MG63 (cell line): Measurements from ENCODE around the gene SH2D1A. TPM values are rescaled to one million over a fixed set of nuclear protein-coding genes. Genes with fewer than 3 reads are reported as not detected.
A peak's percentile ranks its signal among the peaks of the same experiment; 100 is the strongest.

Experiments
- DNase-seq: peaks from one replicate; pipeline ENCODE4 v3.0.0-alpha.2; 2020
- H3K27me3 ChIP-seq: fragments of 250-450 bp; sonication (Bioruptor Pico); 2 replicates; pipeline ENCODE4 v1.5.1; 2020; ENCODE audit warnings: mild to moderate bottlenecking, moderate library complexity
- H3K36me3 ChIP-seq: fragments of 250-450 bp; sonication (Bioruptor Pico); 2 replicates; pipeline ENCODE4 v1.5.1; 2020; ENCODE audit warnings: mild to moderate bottlenecking, moderate library complexity
- H3K4me3 ChIP-seq: fragments of 250-450 bp; sonication (Bioruptor Pico); 2 replicates; pipeline ENCODE4 v1.5.1; 2020; ENCODE audit warnings: mild to moderate bottlenecking, moderate library complexity
- H3K9me3 ChIP-seq: fragments of 250-450 bp; sonication (Bioruptor Pico); 2 replicates; pipeline ENCODE4 v1.5.1; 2020; ENCODE audit warnings: mild to moderate bottlenecking, moderate library complexity
- total RNA-seq: library from RNA; depleted of rRNA; stranded (reverse); fragments of >200 nt; shearing (Covaris generic); gene quantifications from 2 replicates; pipeline ENCODE4 v1.2.3, GENCODE V29; 2014; ENCODE audit warnings: low replicate concordance

SH2D1A gene
- total RNA-seq, 1 experiment from 2014 or later, result not detected

DNA sequence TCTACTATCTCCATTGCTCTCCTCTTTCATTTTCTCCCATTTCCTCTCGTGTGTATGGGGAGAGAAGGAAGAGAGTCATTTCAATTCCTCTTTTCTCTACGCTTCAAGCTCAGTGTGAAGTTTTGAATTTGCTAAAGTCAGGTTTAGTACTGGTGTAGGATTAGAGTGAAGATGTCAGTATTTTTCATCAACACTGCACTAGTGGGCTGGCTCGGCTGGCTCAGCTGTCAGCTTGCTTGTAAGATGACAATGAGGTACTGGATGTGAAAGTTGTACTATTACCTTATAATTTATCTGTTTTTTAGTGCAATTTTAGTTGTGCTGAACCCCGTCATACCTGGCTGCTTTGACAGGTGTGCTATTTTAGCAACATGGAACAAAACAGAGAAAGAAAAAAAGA, 2.1 kb upstream of the SH2D1A start:
- no peaks in the 10 kb centered on the region for H3K9me3 ChIP-seq
- H3K4me3 ChIP-seq, result no peak overlapping the region
- H3K36me3 ChIP-seq, result no peaks in the 10 kb centered on the region
- no peaks in the 10 kb centered on the region for H3K27me3 ChIP-seq
- no peak for DNase-seq

DNA sequence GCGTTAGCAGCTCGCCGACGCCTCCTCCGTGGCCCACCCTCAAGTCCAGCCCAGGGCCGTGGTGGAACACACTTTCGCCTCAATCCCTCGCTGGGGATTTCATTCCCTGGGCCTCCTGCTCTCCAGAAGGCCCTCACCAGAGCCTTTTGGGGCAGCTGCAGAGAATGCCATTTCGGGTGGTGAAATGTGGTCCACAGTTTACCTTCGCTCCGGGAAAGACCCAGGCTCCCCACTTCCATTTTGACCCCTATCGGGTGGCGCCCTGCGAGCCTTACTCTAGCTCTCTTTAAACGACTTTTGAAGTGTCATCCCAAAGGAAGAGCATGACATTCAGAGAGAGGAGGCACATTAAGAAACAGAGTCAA, 496 bp downstream of the SH2D1A start:
- DNase-seq, result no peak

DNA sequence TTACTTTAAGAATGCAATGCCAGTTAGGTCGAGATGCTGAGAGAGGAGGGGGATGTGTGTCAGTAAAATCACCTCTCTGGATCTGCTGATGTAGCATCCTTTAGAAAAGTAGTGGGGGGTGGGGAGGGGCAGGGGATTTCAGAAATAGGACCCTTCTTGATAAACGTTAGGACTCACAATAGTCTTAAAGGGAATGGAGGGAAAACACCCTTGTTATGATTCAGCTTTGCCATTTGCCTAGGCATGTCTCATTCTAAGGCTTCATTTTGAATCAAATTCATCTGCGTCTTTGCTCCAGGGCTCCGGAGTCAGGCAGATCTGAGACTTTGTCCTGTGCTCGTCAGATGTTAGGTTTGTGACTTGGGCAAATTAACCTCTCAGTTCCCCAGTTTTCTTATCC, 879 bp downstream of the SH2D1A start:
- no peak for DNase-seq
- Histone ChIP-seq H3K27me3 (no peaks in the 10 kb centered on the region), H3K36me3 (no peaks in the 10 kb centered on the region), H3K4me3 (no peak overlapping the region), H3K9me3 (no peaks in the 10 kb centered on the region)

More for the DNA sequence above, 496 bp downstream of the SH2D1A start:
- Histone ChIP-seq H3K9me3 (no peaks in the 10 kb centered on the region), H3K36me3 (no peaks in the 10 kb centered on the region), H3K4me3 (no peak overlapping the region), H3K27me3 (no peaks in the 10 kb centered on the region)

DNA sequence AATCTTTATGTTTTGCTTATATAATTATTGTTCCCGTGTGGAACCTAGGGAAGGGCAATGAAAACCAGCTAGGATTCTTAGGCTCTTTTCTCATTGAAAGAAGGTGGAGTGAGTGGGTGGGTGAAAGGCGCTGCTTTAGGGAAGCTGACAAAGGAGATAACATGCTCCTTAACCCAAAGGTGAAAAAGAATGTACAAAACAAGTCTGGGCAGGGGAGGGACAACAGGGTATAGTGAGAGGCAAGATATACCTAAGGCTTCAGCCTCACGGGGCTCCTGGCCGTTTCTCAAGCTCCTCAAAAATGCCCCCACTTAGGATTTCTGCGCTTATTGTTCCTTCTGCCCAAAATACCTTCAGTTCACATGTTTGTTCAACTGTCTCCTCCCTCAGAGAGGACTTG, 1.8 kb downstream of the SH2D1A start:
- Histone ChIP-seq H3K4me3 (no peak overlapping the region), H3K9me3 (no peaks in the 10 kb centered on the region), H3K27me3 (no peaks in the 10 kb centered on the region), H3K36me3 (no peaks in the 10 kb centered on the region)
- no peak for DNase-seq

DNA sequence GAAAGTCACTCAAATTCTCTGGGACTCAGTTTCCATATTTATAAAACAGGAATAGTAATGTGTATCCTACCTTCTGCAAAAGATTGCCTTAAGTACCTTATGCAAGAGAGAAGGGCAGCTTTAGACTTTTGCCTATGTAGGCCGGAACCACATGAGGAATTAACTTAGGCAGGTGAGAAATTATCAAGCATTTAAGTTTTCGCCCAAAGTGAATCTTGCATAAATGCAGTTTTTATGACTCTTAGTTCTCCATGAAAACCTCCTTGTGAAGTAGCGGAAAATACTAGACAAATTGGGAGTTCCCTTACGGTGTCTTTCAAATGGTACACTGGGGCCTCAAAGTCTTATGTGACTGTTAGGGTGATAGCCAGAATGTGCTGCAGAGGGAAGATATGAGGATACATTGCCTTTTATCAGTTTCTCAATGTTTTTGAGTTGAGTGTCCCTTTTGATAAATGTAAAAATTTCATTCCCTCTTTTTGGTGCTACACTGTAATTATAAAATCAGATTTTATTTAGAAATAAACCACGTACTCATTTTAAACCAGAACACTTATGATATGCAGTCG, 2.6 kb downstream of the SH2D1A start:
- DNase-seq, result no peak
- H3K36me3 ChIP-seq, result no peaks in the 10 kb centered on the region
- no peaks in the 10 kb centered on the region for H3K27me3 ChIP-seq
- H3K9me3 ChIP-seq, result no peaks in the 10 kb centered on the region
- H3K4me3 ChIP-seq, result no peak overlapping the region

DNA sequence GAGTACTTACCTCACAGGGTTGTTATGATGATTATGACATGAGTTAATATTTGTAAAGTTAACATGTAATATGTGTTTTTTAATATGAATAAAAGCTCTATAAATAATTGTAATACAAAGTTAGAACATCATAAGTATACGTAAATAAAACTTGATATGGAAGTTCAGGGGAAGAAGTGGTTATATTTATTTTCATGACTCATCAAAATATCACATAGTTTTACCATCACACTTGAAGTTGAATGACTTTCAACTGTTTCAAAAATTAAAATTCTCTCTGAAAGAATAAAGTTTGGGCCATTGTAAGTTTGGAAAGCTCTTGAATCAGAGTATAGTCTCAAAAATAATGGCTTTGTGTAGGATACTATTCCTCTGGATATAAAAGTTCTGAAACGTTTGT, 8.3 kb downstream of the SH2D1A start:
- H3K9me3 ChIP-seq, result no peaks in the 10 kb centered on the region
- no peaks in the 10 kb centered on the region for H3K36me3 ChIP-seq
- DNase-seq, result no peak
- H3K27me3 ChIP-seq, result no peaks in the 10 kb centered on the region
- no peak overlapping the region for H3K4me3 ChIP-seq

DNA sequence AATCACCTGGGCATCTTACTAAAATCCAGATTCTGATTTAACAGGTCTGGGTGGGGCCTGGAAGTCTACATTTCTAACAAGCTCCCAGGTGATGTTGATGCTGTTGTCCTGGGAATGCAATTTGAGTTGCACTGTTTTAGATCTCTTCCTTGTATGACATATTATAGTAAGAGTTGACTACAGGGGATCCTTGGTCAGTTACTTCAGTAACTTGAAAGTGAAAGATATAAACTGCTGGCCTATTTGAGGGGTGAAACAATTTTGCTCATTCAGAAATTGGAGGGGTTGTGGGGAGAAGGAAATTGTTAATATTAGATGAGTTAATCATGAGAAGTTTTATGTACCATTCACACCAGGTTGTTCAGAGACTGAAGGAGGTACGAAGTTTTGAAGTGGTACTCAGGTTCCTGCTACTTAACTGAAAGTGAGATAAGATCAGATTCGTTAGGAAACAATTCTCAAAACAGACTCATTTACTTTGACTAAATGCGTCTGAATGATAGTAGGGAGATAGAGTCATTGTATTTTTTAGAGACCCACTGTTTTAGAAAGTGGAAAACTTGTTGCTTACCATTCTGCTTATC, 12.5 kb downstream of the SH2D1A start:
- Histone ChIP-seq H3K36me3 (no peaks in the 10 kb centered on the region), H3K27me3 (no peaks in the 10 kb centered on the region)
- DNase-seq, result no peak

DNA sequence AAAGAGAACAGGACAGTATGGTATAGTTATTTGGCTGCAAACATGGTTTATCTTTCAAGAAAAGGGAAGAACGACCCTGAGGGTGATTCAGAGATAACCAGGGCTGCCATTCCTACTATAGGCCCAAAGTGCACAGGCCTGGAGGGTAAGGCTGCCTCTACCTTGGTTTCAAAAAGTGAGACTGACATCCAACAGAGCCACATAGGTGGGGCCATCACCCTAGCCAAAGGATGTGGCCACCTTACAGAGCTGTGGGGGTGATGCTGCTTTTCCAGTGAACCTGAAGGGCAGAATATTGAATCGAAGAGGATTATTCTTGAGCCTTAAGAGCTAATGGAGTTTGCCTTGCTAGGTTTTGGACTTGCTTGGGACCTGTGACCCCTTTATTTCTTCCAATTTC, 15.7 kb downstream of the SH2D1A start:
- Histone ChIP-seq H3K27me3 (no peaks in the 10 kb centered on the region), H3K4me3 (no peak overlapping the region), H3K9me3 (no peaks in the 10 kb centered on the region), H3K36me3 (no peaks in the 10 kb centered on the region)
- DNase-seq, result no peak

More for the DNA sequence above, 12.5 kb downstream of the SH2D1A start:
- Histone ChIP-seq H3K4me3 (no peak overlapping the region), H3K9me3 (no peaks in the 10 kb centered on the region)

DNA sequence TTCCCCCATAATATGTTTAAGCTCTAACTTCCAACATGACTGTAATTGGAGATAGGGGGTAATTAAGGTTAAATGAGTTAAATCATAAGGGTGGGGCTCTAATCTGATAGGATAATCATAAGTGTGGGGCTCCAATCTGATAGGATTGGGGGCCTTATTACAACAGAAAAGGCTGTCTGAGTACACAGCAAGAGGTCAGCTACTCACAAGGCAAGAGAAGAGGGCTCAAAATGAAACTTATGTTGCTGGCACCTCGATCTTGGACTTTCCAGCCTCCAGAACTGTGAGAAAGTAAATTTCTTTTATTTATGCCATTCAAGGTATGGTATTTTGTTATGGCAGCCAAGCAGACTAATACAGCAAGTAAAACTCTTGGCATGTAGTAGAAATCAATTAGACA, 16.4 kb downstream of the SH2D1A start:
- DNase-seq, result no peak
- H3K27me3 ChIP-seq, result no peaks in the 10 kb centered on the region
- no peaks in the 10 kb centered on the region for H3K9me3 ChIP-seq
- H3K4me3 ChIP-seq, result no peak overlapping the region
- H3K36me3 ChIP-seq, result no peaks in the 10 kb centered on the region

DNA sequence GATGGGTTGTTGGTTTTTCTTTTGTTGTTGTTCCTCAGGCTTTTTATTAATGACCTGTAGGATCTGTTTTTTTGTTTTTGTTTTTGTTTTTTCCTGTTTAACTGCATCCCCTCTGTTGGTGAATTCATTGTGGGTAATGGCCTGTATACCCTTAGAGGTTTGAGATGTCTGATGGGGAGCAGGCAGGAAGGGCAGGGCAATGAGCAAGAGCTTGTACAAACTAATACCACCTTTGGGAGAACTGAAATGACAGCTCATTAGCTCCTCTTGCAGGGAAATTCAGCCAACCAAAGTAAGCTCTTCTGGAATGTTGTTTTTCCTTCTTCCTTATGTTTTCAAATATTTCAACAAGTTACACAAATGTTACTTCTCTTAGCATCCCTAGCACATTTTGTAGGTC, 23.4 kb downstream of the SH2D1A start:
- no peaks in the 10 kb centered on the region for H3K27me3 ChIP-seq
- no peak overlapping the region for H3K4me3 ChIP-seq
- no peaks in the 10 kb centered on the region for H3K36me3 ChIP-seq
- H3K9me3 ChIP-seq, result no peaks in the 10 kb centered on the region
- no peak for DNase-seq

DNA sequence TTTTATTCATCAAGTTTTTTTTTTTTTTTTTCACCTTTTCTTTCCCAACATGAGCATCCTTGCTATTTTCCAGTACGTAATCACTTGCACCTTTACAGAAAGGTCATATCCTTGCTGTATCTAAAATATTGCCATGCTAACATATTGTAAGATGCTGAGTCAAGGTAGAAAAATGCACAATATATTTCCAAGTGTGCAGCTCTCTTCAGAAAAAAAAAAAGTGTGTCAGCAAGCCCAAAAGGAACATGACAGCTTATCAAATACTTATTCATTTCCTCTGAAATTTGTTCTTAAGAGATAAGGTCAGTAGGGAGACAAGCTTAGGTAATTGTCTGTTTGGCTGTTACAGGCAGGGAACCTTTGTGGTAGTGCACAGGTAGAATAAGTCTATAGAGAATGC, 27.0 kb downstream of the SH2D1A start:
- no peaks in the 10 kb centered on the region for H3K27me3 ChIP-seq
- H3K36me3 ChIP-seq, result no peaks in the 10 kb centered on the region
- H3K4me3 ChIP-seq, result no peak overlapping the region
- DNase-seq, result no peak
- H3K9me3 ChIP-seq, result no peaks in the 10 kb centered on the region

DNA sequence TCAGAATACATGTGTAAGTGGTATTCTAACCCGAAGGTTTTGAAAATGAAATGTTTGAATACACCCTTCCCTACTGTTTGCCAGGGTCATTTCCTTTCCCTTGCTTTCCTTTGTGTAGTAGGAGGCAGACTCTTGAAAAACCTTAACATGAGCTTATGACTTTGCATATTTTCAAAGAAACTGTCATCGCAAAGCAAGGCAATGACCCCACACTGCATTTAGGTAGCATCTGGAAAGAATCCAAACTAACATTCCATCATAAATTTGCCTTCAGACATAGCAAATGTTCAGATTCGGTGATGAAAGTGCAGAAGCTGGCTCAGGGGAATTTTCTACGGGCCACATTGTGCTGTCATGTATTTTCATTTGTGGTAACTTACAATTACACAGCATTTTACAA, 32.3 kb downstream of the SH2D1A start:
- DNase-seq, result no peak
- Histone ChIP-seq H3K36me3 (no peaks in the 10 kb centered on the region), H3K4me3 (no peak overlapping the region), H3K9me3 (no peaks in the 10 kb centered on the region), H3K27me3 (no peaks in the 10 kb centered on the region)

DNA sequence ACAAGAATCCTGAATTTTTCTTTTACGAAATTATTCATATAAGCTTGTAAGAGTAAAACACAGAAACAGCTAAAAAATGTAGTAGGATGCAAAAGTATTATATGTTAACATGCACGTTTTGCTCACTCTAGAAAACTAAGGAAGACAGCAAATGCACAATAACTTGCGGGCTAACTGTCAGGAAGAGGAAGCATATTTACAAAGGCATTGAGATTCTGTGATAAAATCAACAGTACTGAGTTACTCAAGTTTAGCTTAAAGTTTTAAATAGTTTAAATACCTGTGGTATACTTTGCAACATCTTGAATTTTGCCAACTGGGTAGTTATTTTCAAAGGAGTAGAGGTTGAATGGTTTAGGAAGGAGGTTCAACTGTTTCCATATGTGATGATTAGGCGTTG, 37.0 kb downstream of the SH2D1A start:
- DNase-seq, result no peak
- no peaks in the 10 kb centered on the region for H3K36me3 ChIP-seq
- H3K9me3 ChIP-seq, result no peaks in the 10 kb centered on the region
- H3K4me3 ChIP-seq, result no peak overlapping the region
- no peaks in the 10 kb centered on the region for H3K27me3 ChIP-seq

DNA sequence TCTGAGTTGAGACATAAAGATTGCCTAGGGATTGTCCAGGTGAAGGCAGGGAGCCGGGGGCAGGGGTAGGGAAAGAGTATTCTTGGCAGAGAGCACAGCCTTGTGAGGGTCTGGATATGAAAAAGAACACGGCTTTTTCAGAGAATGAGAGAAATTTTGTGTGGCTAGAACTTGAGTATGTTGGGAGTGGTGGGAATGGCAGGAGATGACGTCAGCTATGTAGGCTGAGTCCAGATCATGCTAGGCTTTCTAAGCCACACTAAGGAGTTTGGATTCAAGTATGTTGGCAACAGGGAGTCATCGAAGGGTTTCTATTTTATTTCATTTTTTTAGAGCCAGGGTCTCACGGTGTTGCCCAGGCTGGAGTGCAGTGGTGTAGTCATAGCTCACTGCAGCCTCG, 40.0 kb downstream of the SH2D1A start:
- Histone ChIP-seq H3K27me3 (no peaks in the 10 kb centered on the region), H3K9me3 (no peaks in the 10 kb centered on the region), H3K36me3 (no peaks in the 10 kb centered on the region), H3K4me3 (no peak overlapping the region)
- DNase-seq, result no peak

DNA sequence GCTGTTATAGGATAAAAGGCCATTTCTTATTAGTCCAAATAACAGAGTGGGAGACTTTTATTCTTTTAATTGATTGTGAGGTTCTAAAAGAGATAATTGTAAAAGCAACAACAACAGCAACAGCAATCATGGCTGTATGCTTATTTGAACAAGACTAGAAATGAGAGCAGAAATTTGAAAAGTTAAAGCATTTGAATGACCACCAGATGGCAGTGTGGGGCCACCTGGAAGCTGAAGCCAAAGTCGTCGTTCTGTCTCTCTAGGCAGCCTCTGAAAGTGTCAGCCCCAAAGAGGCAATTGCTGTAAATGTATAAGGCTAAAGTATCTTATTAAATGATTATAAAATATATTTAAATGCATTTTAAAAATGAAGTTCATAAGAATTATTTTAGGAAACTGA, 42.2 kb downstream of the SH2D1A start:
- Histone ChIP-seq H3K9me3 (no peaks in the 10 kb centered on the region), H3K27me3 (no peaks in the 10 kb centered on the region), H3K4me3 (no peak overlapping the region), H3K36me3 (no peaks in the 10 kb centered on the region)
- peak; percentile 2 for DNase-seq

DNA sequence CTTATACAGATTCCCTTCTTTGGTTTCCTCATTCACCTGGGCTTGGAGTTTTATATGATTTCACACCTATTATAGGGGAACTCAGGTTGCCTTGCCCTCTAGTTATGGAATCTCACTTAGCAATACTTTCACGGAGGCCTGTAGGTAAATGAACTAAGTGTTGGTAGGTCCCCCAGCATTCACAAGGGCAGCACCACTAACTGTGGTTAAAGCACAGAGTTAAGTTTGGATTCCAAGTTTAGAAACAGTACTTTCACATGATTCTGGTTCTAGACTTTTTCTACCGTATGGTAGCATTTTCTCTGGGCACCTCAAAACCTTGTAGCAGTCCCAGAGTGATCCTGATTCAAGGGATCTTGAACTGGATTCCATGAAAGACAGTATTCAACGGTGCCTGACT, 46.4 kb downstream of the SH2D1A start:
- H3K4me3 ChIP-seq, result no peak overlapping the region
- H3K9me3 ChIP-seq, result no peaks in the 10 kb centered on the region
- DNase-seq, result no peak
- H3K27me3 ChIP-seq, result no peaks in the 10 kb centered on the region
- H3K36me3 ChIP-seq, result no peaks in the 10 kb centered on the region

DNA sequence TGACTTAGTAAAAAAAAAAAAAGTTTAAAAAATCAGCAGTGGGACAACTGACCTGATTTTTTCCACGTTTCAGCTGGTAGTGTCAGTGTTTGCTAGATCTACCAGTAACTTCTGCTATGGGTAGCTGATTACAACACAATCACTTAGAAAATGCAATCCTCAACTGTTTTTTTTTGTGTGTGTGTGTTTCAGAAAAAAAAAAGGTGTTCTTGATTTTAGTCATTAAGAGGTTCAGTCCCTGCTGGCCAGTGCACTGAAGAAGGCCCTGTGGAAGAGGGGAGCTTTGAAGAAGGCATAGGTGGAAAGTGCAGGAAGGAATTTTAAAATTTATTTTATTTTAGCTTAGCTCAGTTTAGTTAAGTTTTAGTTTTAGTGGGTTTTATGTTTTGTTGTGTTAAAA, 46.9 kb downstream of the SH2D1A start:
- Histone ChIP-seq H3K36me3 (no peaks in the 10 kb centered on the region), H3K9me3 (no peaks in the 10 kb centered on the region), H3K27me3 (no peaks in the 10 kb centered on the region), H3K4me3 (no peak overlapping the region)
- no peak for DNase-seq

DNA sequence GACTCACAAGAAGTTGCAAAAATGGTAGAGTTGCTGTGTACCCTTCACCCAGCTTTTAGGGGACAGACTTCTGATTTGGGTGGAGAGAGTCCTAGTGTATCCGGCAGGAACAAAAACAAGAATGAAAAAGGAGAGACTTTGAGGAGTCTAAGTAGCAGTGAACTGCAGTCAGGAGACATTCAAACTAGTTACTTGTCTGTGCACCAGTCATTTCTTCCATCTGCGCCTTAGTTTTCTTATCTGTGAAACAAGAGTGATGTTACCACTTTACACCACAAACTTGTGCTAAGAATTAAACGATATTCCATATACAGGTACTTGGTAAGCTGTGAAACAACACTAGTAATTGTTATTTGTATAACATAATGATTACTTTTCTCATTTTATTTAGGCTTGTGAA, 47.3 kb downstream of the SH2D1A start:
- Histone ChIP-seq H3K9me3 (no peaks in the 10 kb centered on the region), H3K4me3 (no peak overlapping the region), H3K36me3 (no peaks in the 10 kb centered on the region), H3K27me3 (no peaks in the 10 kb centered on the region)
- no peak for DNase-seq
